ENCODE results near the gene XAF1. TPM values are rescaled to one million over a fixed set of nuclear protein-coding genes. Genes with fewer than 3 reads are reported as not detected.

The XAF1 gene, protein sequence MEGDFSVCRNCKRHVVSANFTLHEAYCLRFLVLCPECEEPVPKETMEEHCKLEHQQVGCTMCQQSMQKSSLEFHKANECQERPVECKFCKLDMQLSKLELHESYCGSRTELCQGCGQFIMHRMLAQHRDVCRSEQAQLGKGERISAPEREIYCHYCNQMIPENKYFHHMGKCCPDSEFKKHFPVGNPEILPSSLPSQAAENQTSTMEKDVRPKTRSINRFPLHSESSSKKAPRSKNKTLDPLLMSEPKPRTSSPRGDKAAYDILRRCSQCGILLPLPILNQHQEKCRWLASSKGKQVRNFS
- 16.7 and 24.9 TPM in 2 replicates for total RNA-seq

GRCh38 chr17:6755731-6756184, at the start of gene XAF1:
XAF1 (plus strand) TSS chr17:6756046; CDS start chr17:6756079, 33 bp downstream.

DNA sequence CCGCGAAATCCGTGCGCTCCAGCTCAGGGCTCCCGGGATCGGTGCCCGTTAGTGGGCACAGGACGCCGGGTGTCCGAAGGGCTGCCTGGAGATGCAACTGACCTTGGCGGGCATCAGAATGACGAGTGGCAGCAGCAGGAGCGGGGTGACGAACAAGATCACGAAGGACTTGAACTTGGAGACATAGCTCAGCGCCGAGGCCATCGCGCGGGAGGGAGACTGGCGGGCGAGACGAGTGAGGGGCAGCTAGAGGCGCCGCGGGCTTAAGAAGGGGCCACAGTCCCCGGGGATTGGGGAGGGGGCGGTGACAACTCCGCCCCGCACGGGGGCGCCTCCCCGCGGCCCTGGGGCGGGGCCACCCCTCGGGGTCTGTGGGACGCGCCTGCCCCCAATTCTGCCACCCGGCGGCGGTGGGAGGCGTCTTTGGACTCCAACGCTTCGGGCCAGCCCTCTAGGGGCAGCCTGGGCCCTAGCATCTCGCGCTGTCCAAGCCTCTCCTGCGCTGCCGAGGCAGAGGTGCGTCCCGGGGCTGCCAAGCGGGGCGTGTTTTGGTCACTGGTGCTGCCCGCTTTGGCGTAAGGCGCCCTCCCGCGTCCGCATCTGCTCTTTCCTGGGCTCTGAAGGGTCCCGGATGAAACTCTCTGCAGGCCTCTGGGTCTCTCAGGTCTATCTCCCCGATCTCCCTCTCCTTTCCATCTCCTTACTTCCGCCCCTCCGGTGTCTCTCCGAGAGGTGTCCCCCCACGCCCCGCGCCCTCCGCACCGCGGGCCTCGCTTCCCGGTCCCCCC, 42.5 kb upstream of the XAF1 start, which contains the start of gene SLC13A5:
SLC13A5 (minus strand) TSS at position 240 of the 788 bp plus-strand sequence; CDS start at position 204, 36 bp downstream.

GRCh38 chr17:6775871-6776405, 20.1 kb downstream of the XAF1 start, which contains the start of gene FBXO39:
FBXO39 (plus strand) TSS chr17:6776215; CDS start chr17:6779869, 3,654 bp downstream.

Other genes starting within 250 kb of the XAF1 start
- gene PITPNM3, start 199.5 kb upstream of the XAF1 start, total RNA-seq: 2.2 and 2.7 TPM in 2 replicates
- gene KIAA0753, start 115.3 kb upstream of the XAF1 start, total RNA-seq: 9.9 and 13.5 TPM in 2 replicates
- 102 and 157 TPM in 2 replicates for gene TXNDC17, start 115.0 kb upstream of the XAF1 start, total RNA-seq
- gene MED31, start 104.4 kb upstream of the XAF1 start, total RNA-seq: 10.3 and 12.9 TPM in 2 replicates
- gene C17orf100, start 104.3 kb upstream of the XAF1 start, total RNA-seq: 0.18 and 0.38 TPM in 2 replicates
- not detected in 2 replicates for gene SLC13A5, start 42.7 kb upstream of the XAF1 start, total RNA-seq
- 0.56 and 1.3 TPM in 2 replicates for gene FBXO39, start 20.2 kb downstream of the XAF1 start, total RNA-seq
- not detected in 2 replicates for gene TEKT1, start 75.7 kb downstream of the XAF1 start, total RNA-seq
- not detected in 2 replicates for gene ALOX12, start 240.0 kb downstream of the XAF1 start, total RNA-seq